ENCODE data around the gene PPOX.

The PPOX gene

GRCh38 chr1:161128591-161129420 is 37.4 kb upstream of the PPOX start:
- no peak overlapping the region for H2AFZ ChIP-seq (ENCODE audit: low read depth, low read length)
- H3K9me3 ChIP-seq (ENCODE audit: insufficient read depth, low read length): no peaks in the 10 kb centered on the region
- H3K27me3 ChIP-seq (ENCODE audit: low read depth, low read length): no peaks in the 10 kb centered on the region
- peaks cover 61% of the 10 kb centered on the region for H3K79me2 ChIP-seq (ENCODE audit: low read length)
- H3K27ac ChIP-seq (ENCODE audit: low read length): no peak overlapping the region
- H4K20me1 ChIP-seq (ENCODE audit: insufficient read depth, low read length): 0 out of 2 replicates have a peak, but pooled peaks cover 5% of the 10 kb centered on the region
- no peak overlapping the region for H3K4me3 ChIP-seq (ENCODE audit: low read length)
- no peak overlapping the region for H3K4me2 ChIP-seq (ENCODE audit: low read length)
- H3K4me1 ChIP-seq (ENCODE audit: low read length): peaks cover 14% of the 10 kb centered on the region
- TF ChIP-seq EZH2phosphoT487 (IDR thresholded peaks at IDR 0.05; ENCODE audit: low read depth) (no peak), CTCF (IDR thresholded peaks at IDR 0.05; ENCODE audit: low read depth, low read length) (no peak)
- H3K36me3 ChIP-seq (replicated peaks; ENCODE audit: low read depth, low read length): peaks cover 53% of the 10 kb centered on the region
- H3K9ac ChIP-seq (ENCODE audit: low read length): no peak overlapping the region

- H2AFZ ChIP-seq (ENCODE audit: low read depth, low read length): no peak overlapping the region
- no peaks in the 10 kb centered on the region for H3K9me3 ChIP-seq (ENCODE audit: insufficient read depth, low read length)
- no peak overlapping the region for H3K4me3 ChIP-seq (ENCODE audit: low read length)
- H4K20me1 ChIP-seq (ENCODE audit: insufficient read depth, low read length): 0 out of 2 replicates have a peak, but pooled peaks cover 5% of the 10 kb centered on the region
- H3K4me2 ChIP-seq (ENCODE audit: low read length): no peak overlapping the region
- no peak overlapping the region for H3K9ac ChIP-seq (ENCODE audit: low read length)
- H3K79me2 ChIP-seq (ENCODE audit: low read length): peaks cover 60% of the 10 kb centered on the region
- peaks cover 43% of the 10 kb centered on the region for H3K36me3 ChIP-seq (replicated peaks; ENCODE audit: low read depth, low read length)
- TF ChIP-seq EZH2phosphoT487 (IDR thresholded peaks at IDR 0.05; ENCODE audit: low read depth) (no peak), CTCF (IDR thresholded peaks at IDR 0.05; ENCODE audit: low read depth, low read length) (no peak)
- H3K4me1 ChIP-seq (ENCODE audit: low read length): peaks cover 15% of the 10 kb centered on the region
- no peak overlapping the region for H3K27ac ChIP-seq (ENCODE audit: low read length)
- no peaks in the 10 kb centered on the region for H3K27me3 ChIP-seq (ENCODE audit: low read depth, low read length)
These were observed 36.0 kb upstream of the PPOX start for GRCh38 chr1:161130266-161130665.

GRCh38 chr1:161131523-161132409 is 34.5 kb upstream of the PPOX start:
- peaks cover 51% of the 10 kb centered on the region for H3K79me2 ChIP-seq (ENCODE audit: low read length)
- no peaks in the 10 kb centered on the region for H3K27me3 ChIP-seq (ENCODE audit: low read depth, low read length)
- peak overlapping the region; percentile 68 for H3K27ac ChIP-seq (ENCODE audit: low read length)
- peaks cover 34% of the 10 kb centered on the region for H3K36me3 ChIP-seq (replicated peaks; ENCODE audit: low read depth, low read length)
- no peak overlapping the region for H2AFZ ChIP-seq (ENCODE audit: low read depth, low read length)
- peaks cover 15% of the 10 kb centered on the region for H3K4me1 ChIP-seq (ENCODE audit: low read length)
- H4K20me1 ChIP-seq (ENCODE audit: insufficient read depth, low read length): 0 out of 2 replicates have a peak, but pooled peaks cover 5% of the 10 kb centered on the region
- peak overlapping the region; percentile 88 for H3K4me3 ChIP-seq (ENCODE audit: low read length)
- peak overlapping the region; percentile 82 for H3K9ac ChIP-seq (ENCODE audit: low read length)
- TF ChIP-seq CTCF (IDR thresholded peaks at IDR 0.05; ENCODE audit: low read depth, low read length) (no peak), EZH2phosphoT487 (IDR thresholded peaks at IDR 0.05; ENCODE audit: low read depth) (no peak)
- H3K4me2 ChIP-seq (ENCODE audit: low read length): peak overlapping the region; percentile 95
- H3K9me3 ChIP-seq (ENCODE audit: insufficient read depth, low read length): no peaks in the 10 kb centered on the region

Measured in OCI-LY3 (cell line).